ENCODE results near the gene TRAF7.
"Not testable (repeated sequence)": the region's sequence is repeated elsewhere in the genome, so short reads cannot be mapped to it uniquely, and the experiment has no call there.

TRAF7 gene

GRCh38 chr16:2155091-2155950 lies at the start of gene TRAF7:
Gene TRAF7 (plus strand): TSS chr16:2155782. CDS start chr16:2163921, 8,139 bp downstream.
- peak; percentile 96 for DNase-seq

- DNase-seq = not testable (repeated sequence)
Measured at GRCh38 chr16:2106211-2106610, 49.4 kb upstream of the TRAF7 start.

GRCh38 chr16:2107121-2107790 lies 48.3 kb upstream of the TRAF7 start:
- DNase-seq = not testable (repeated sequence)

- DNase-seq = not testable (repeated sequence)
Measured at GRCh38 chr16:2107791-2108125, 47.8 kb upstream of the TRAF7 start.

GRCh38 chr16:2108446-2109270 lies 46.9 kb upstream of the TRAF7 start:
- DNase-seq = not testable (repeated sequence)

- not testable (repeated sequence) for DNase-seq
Measured at GRCh38 chr16:2109271-2109580, 46.4 kb upstream of the TRAF7 start.

GRCh38 chr16:2109872-2110271 lies 45.7 kb upstream of the TRAF7 start:
- DNase-seq = not testable (repeated sequence)

GRCh38 chr16:2110332-2111008 lies 45.1 kb upstream of the TRAF7 start:
- not testable (repeated sequence) for DNase-seq

- DNase-seq = not testable (repeated sequence)
Measured at GRCh38 chr16:2111009-2111353, 44.6 kb upstream of the TRAF7 start.

GRCh38 chr16:2111412-2112335 lies 43.9 kb upstream of the TRAF7 start:
- DNase-seq = not testable (repeated sequence)

GRCh38 chr16:2112539-2113106 lies 43.0 kb upstream of the TRAF7 start:
- not testable (repeated sequence) for DNase-seq

- DNase-seq = not testable (repeated sequence)
Measured at GRCh38 chr16:2114225-2114624, 41.4 kb upstream of the TRAF7 start.

- not testable (repeated sequence) for DNase-seq
Measured at GRCh38 chr16:2114885-2115590, 40.5 kb upstream of the TRAF7 start.

GRCh38 chr16:2115591-2115973 lies 40.0 kb upstream of the TRAF7 start:
- DNase-seq = no peak

- DNase-seq = not testable (repeated sequence)
Measured at GRCh38 chr16:2116428-2116827, 39.2 kb upstream of the TRAF7 start.

- not testable (repeated sequence) for DNase-seq
Measured at GRCh38 chr16:2117341-2117740, 38.2 kb upstream of the TRAF7 start.

- DNase-seq = not testable (repeated sequence)
Measured at GRCh38 chr16:2117960-2118722, 37.4 kb upstream of the TRAF7 start.

GRCh38 chr16:2121325-2121724 lies 34.3 kb upstream of the TRAF7 start:
- DNase-seq = not testable (repeated sequence)

- no peak for DNase-seq
Measured at GRCh38 chr16:2121853-2122252, 33.7 kb upstream of the TRAF7 start.

GRCh38 chr16:2122429-2122828 lies 33.2 kb upstream of the TRAF7 start:
- DNase-seq = no peak

Measured in NCI-H2029 treated with DMSO at 0.1 percent for 48 hours (cell line).